SK-N-MC (cell line): Measurements from ENCODE around the gene EPM2A.
A peak's percentile ranks its signal among the peaks of the same experiment; 100 is the strongest.

Experiments
- DNase-seq: peaks from one replicate; pipeline ENCODE4 v3.0.0-alpha.2; 2011; ENCODE audit warnings: low read depth, low spot score
- H3K27ac ChIP-seq: fragments of 200-600 bp; sonication (generic); 2 replicates; pipeline ENCODE4 v1.5.1; 2016; ENCODE audit warnings: mixed run types
- H3K36me3 ChIP-seq: fragments of 200-600 bp; sonication (generic); 2 replicates; pipeline ENCODE4 v1.6.1; 2017; ENCODE audit warnings: antibody characterized with exemption, low read length, mixed read lengths; ENCODE audit not compliant: insufficient read depth
- H3K4me3 ChIP-seq: fragments of 200-600 bp; sonication (generic); 2 replicates; pipeline ENCODE4 v1.5.1; 2016
- H3K9ac ChIP-seq: fragments of 200-600 bp; sonication (generic); 2 replicates; pipeline ENCODE4 v1.8.0; 2017; ENCODE audit warnings: mixed run types, mixed read lengths; ENCODE audit not compliant: insufficient read length
- H3K9me3 ChIP-seq: fragments of 200-600 bp; sonication (generic); 2 replicates; pipeline ENCODE4 v1.6.1; 2017; ENCODE audit warnings: low read depth, mild to moderate bottlenecking, antibody characterized with exemption, low read length, moderate library complexity, mixed read lengths
- EZH2 ChIP-seq: fragments of 200-600 bp; sonication (generic); IDR thresholded peaks from one replicate; pipeline ENCODE4 v1.6.1; 2017; ENCODE audit warnings: antibody characterized with exemption
- FOXP2 ChIP-seq: optimal IDR thresholded peaks from 2 replicates; pipeline ENCODE3; 2011; ENCODE audit warnings: mild to moderate bottlenecking, moderate library complexity; ENCODE audit not compliant: insufficient read depth; ENCODE audit errors: extremely low read length, control extremely low read depth
- POLR2AphosphoS5 ChIP-seq: IDR thresholded peaks from 2 replicates; pipeline ENCODE4 v1.6.1; 2012; ENCODE audit warnings: mild to moderate bottlenecking, low read depth, low read length, borderline replicate concordance

The EPM2A gene

GRCh38 chr6:145651988-145652387 lies 83.3 kb downstream of the EPM2A start:
- H3K36me3 ChIP-seq: no peaks in the 10 kb centered on the region
- no peak for DNase-seq
- H3K9me3 ChIP-seq: no peaks in the 10 kb centered on the region
- H3K9ac ChIP-seq: no peak overlapping the region
- H3K4me3 ChIP-seq: no peak overlapping the region
- TF ChIP-seq EZH2 (no peak), FOXP2 (no peak), POLR2AphosphoS5 (no peak)
- no peak overlapping the region for H3K27ac ChIP-seq

GRCh38 chr6:145648149-145648548 lies 87.2 kb downstream of the EPM2A start:
- Histone ChIP-seq H3K27ac (no peak overlapping the region), H3K36me3 (no peaks in the 10 kb centered on the region), H3K4me3 (no peak overlapping the region), H3K9me3 (no peaks in the 10 kb centered on the region), H3K9ac (no peak overlapping the region)
- no peak for DNase-seq
- TF ChIP-seq EZH2 (no peak), POLR2AphosphoS5 (no peak), FOXP2 (no peak)

DNA sequence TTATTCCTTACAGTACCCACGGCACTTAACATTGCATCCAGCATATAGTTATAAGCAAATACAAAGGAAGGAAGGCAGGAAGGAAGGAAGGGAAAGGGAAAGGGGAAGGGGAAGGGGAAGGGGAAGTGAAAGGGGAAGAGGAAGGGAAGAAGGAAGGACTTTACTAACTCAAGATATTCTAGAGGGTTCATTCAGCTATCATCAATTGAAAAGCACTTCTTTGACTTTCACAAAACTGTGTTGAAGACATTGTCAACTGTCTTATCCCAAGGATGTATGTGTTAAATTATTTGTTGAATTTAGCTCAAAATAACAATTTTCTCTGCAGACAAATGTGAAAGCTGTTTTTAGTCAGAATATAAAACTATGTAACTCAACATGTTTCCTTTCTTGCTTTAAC lies 87.7 kb downstream of the EPM2A start:
- H3K9me3 ChIP-seq: no peaks in the 10 kb centered on the region
- no peak overlapping the region for H3K9ac ChIP-seq
- TF ChIP-seq EZH2: no peak
- TF ChIP-seq POLR2AphosphoS5: no peak
- no peak for TF ChIP-seq FOXP2
- no peak for DNase-seq
- H3K27ac ChIP-seq: no peak overlapping the region
- no peak overlapping the region for H3K4me3 ChIP-seq
- no peaks in the 10 kb centered on the region for H3K36me3 ChIP-seq

DNA sequence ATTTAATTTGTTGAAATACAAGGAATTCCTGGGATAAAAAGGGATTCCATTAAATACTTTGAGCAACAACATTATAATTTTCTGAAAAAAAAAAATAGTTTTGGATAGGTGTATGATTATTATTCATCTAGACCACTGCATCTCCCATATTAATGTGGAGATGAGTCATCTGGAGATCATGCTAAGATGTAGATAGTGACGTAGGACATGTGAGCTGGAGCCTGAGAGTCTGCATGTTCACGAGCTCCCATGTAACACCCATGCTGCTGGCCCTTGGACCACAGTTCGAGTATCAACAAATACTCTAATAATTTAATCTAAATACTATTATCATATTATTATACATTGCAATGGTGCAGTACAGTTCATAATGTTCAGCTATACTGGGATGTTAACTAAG lies 91.6 kb downstream of the EPM2A start:
- Histone ChIP-seq H3K27ac (no peak overlapping the region), H3K9ac (no peak overlapping the region), H3K36me3 (no peaks in the 10 kb centered on the region), H3K4me3 (no peak overlapping the region), H3K9me3 (no peaks in the 10 kb centered on the region)
- DNase-seq: no peak
- TF ChIP-seq POLR2AphosphoS5 (no peak), FOXP2 (no peak), EZH2 (no peak)

DNA sequence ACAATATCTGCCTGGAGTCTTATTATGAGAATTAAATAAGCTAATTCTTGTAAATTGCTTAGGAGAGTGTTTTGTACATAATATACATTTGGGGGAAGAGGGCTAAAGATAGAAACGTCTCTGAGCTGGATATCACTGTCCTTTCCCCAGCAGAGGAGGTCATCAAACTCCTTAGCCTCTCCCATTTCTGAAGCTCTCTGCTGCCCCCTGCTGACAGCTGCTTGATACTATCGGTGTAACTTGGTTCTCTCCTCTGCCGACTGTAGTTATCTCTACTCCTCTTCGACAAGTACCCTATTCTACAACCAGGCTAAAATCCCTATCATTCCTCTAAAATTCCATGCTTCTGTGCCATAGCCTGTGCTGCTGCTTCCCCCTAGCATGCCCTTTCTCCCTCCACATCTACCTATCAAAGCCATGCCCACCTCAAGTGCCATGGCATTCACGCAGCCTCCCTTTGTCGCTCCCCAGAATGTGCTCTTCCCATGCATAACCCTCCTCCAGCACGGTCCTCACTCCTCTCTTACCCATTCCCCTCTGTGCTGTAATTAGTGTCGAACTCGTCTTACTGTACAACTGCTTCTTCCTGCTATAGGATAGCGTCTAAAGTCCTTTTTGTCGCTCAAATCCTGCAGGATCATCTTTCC lies 101.2 kb downstream of the EPM2A start:
- H3K9ac ChIP-seq: no peak overlapping the region
- H3K36me3 ChIP-seq: no peaks in the 10 kb centered on the region
- TF ChIP-seq POLR2AphosphoS5 (no peak), EZH2 (no peak), FOXP2 (no peak)
- peak; percentile 60 for DNase-seq
- H3K9me3 ChIP-seq: no peaks in the 10 kb centered on the region
- H3K4me3 ChIP-seq: no peak overlapping the region
- H3K27ac ChIP-seq: no peak overlapping the region

DNA sequence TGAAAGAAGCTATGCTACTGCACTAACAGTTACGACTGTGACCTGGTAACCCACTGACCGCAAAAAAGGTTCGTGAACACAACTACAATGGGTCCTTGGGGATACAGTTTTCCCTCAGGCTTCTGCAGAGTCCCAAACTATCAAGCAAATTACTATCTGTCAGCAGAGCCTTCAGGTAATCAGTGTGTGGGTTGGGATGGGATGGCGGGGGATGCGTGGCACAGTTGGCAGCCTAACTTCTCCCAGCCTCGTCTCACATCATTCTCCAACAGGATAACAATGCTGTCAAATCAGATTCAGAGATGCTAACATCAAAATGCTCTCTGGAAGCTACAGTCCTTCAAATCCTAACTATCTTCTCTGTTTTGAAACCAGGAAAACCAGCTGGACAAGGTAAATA lies 102.3 kb downstream of the EPM2A start:
- Histone ChIP-seq H3K27ac (no peak overlapping the region), H3K9ac (no peak overlapping the region), H3K36me3 (no peaks in the 10 kb centered on the region), H3K4me3 (no peak overlapping the region), H3K9me3 (no peaks in the 10 kb centered on the region)
- TF ChIP-seq POLR2AphosphoS5 (no peak), EZH2 (no peak), FOXP2 (no peak)
- DNase-seq: no peak

GRCh38 chr6:145631374-145631773 lies 103.9 kb downstream of the EPM2A start:
- no peaks in the 10 kb centered on the region for H3K9me3 ChIP-seq
- no peak overlapping the region for H3K9ac ChIP-seq
- no peaks in the 10 kb centered on the region for H3K36me3 ChIP-seq
- H3K4me3 ChIP-seq: no peak overlapping the region
- no peak overlapping the region for H3K27ac ChIP-seq
- no peak for DNase-seq
- TF ChIP-seq POLR2AphosphoS5 (no peak), EZH2 (no peak), FOXP2 (no peak)

- no peaks in the 10 kb centered on the region for H3K36me3 ChIP-seq
- H3K27ac ChIP-seq: no peak overlapping the region
- H3K4me3 ChIP-seq: no peak overlapping the region
- H3K9ac ChIP-seq: no peak overlapping the region
- H3K9me3 ChIP-seq: no peaks in the 10 kb centered on the region
- DNase-seq: no peak
- no peak for TF ChIP-seq POLR2AphosphoS5
- no peak for TF ChIP-seq FOXP2
- TF ChIP-seq EZH2: no peak
Observed at GRCh38 chr6:145630598-145630997, 104.7 kb downstream of the EPM2A start.

DNA sequence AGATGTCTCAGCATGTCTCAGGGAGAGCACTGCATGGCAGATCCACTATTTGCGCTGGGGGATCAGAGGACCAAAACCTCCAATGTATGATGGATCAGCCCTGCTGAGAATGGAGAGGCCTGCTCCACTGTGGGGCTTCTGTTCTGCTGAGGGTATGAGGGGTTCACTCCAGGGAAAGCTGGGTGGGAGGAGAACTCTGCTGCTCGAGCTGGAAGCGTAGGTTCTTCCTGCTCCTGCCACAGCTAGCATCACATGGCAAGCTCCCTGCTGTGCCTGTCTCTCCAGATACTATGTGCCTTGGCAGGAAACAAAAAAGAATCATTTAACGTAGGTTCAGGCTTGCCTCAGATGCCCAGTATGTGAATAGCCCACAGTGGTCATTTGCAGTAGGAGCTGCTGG lies 105.8 kb downstream of the EPM2A start:
- no peak for TF ChIP-seq POLR2AphosphoS5
- no peak for TF ChIP-seq FOXP2
- no peak for TF ChIP-seq EZH2
- H3K27ac ChIP-seq: no peak overlapping the region
- no peak overlapping the region for H3K4me3 ChIP-seq
- H3K36me3 ChIP-seq: no peaks in the 10 kb centered on the region
- H3K9ac ChIP-seq: no peak overlapping the region
- no peak for DNase-seq
- H3K9me3 ChIP-seq: no peaks in the 10 kb centered on the region
